Loucy (cell line): ENCODE measurements around the gene AGBL4.

Source experiments
- EZH2phosphoT487 ChIP-seq: fragments of 200-600 bp; IDR thresholded peaks from 2 replicates; pipeline ENCODE4 v1.6.1; 2018; ENCODE audit warnings: antibody characterized with exemption, mild to moderate bottlenecking, moderate library complexity, borderline replicate concordance
- TF ChIP-seq, protein P1 (sequence below): fragments of 200-600 bp; sonication (generic); conservative IDR thresholded peaks from 2 replicates; pipeline ENCODE4 v1.5.1; 2014; ENCODE audit warnings: mild to moderate bottlenecking, antibody characterized with exemption, low read length

DNA sequence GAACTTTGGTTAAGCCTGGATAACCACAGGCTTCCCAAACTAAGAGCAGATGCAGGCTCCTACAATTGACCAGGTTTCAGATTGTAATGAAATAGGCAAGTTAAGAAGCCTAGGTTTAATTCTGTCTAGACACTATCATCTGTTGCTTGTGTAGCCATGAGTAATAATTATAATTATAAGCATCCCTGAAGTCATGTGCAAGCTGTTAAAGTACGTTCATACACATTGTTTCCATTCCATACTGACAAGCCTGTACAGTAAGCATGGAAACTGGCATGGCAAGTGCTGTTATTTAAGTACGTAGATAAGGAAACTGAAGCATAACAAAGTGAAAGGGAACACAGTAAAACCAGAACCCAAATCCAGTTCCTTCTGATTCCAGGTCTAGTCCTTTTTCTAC is 689.8 kb downstream of the AGBL4 start:
- TF ChIP-seq, protein P1, sequence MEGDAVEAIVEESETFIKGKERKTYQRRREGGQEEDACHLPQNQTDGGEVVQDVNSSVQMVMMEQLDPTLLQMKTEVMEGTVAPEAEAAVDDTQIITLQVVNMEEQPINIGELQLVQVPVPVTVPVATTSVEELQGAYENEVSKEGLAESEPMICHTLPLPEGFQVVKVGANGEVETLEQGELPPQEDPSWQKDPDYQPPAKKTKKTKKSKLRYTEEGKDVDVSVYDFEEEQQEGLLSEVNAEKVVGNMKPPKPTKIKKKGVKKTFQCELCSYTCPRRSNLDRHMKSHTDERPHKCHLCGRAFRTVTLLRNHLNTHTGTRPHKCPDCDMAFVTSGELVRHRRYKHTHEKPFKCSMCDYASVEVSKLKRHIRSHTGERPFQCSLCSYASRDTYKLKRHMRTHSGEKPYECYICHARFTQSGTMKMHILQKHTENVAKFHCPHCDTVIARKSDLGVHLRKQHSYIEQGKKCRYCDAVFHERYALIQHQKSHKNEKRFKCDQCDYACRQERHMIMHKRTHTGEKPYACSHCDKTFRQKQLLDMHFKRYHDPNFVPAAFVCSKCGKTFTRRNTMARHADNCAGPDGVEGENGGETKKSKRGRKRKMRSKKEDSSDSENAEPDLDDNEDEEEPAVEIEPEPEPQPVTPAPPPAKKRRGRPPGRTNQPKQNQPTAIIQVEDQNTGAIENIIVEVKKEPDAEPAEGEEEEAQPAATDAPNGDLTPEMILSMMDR = no peak
- TF ChIP-seq EZH2phosphoT487 = no peak
